HepG2 (cell line): ENCODE measurements around the gene ATP6V1G3. TPM values are rescaled to one million over a fixed set of nuclear protein-coding genes. Genes with fewer than 3 reads are reported as not detected.

Source experiments
- ATAC-seq: fragments of 200-7000 bp; cut with Tn5 transposase; 3 replicates; pipeline ENCODE4 v1.9.1; 2020; ENCODE audit warnings: mild to moderate bottlenecking, moderate library complexity
- BruUV-seq: library from RNA; stranded (reverse); fragments of 400-500 nt; replicated peaks from 2 replicates; lab custom pipeline; 2021; lab: Mats Ljungman, UMichigan
- CTCF ChIA-PET: fragments of 300-600 bp; formaldehyde crosslinking; extraction: SDS; loops from one replicate; lab custom pipeline; 2021; ENCODE audit warnings: low total read pairs, inconsistent platforms, low intra/inter-chr PET ratio; lab: Yijun Ruan, JAX
- POLR2A ChIA-PET: fragments of 350-600 bp; sonication (Branson Sonifier 250); formaldehyde crosslinking; loops from one replicate; lab custom pipeline; 2020; ENCODE audit warnings: antibody characterized with exemption, inconsistent platforms; lab: Yijun Ruan, JAX
- DNase-seq: peaks from one replicate; pipeline ENCODE4 v3.0.0-alpha.2; 2015; ENCODE audit warnings: low spot score
- FAIRE-seq: peaks from 3 replicates; lab custom pipeline; 2011; peaks lifted over from hg19 to GRCh38; lab: Jason Lieb, UNC
- H2AFZ ChIP-seq: one replicate; pipeline ENCODE4 v1.6.1; 2011; ENCODE audit warnings: low read length, inconsistent platforms
- H3K27ac ChIP-seq: fragments of 300-600 bp; 3 replicates; pipeline ENCODE4 v1.8.0; 2011; ENCODE audit warnings: mixed run types, mild to moderate bottlenecking, mixed read lengths, low read length, inconsistent platforms; ENCODE audit not compliant: insufficient read depth; ENCODE audit errors: extremely low read length
- H3K27me3 ChIP-seq, 2 experiments: fragments of 200-600 bp in 1 of 2; 2 replicates in 1 of 2; 3 replicates in 1 of 2; pipeline versions ENCODE4 v1.6.0 to v1.8.0; 2011; ENCODE audit warnings: low read length in 2 of 2, mild to moderate bottlenecking in 2 of 2, moderate library complexity in 2 of 2, inconsistent platforms in 1 of 2; ENCODE audit not compliant: insufficient read depth in 2 of 2, control insufficient read depth in 1 of 2
- H3K36me3 ChIP-seq, 2 experiments: fragments of 200-600 bp in 1 of 2; replicated peaks in 1 of 2; 2 replicates in 1 of 2; 3 replicates in 1 of 2; pipeline versions ENCODE4 v1.5.1 to v1.8.0; 2011; ENCODE audit warnings: low read length in 2 of 2, inconsistent platforms in 1 of 2; ENCODE audit not compliant: insufficient read depth in 2 of 2, control insufficient read depth in 1 of 2
- H3K4me1 ChIP-seq: 2 replicates; pipeline ENCODE4 v1.5.1; 2012; ENCODE audit warnings: low read length, inconsistent platforms; ENCODE audit not compliant: insufficient read depth
- H3K4me2 ChIP-seq: 2 replicates; pipeline ENCODE4 v1.6.0; 2011; ENCODE audit warnings: low read depth, low read length, inconsistent platforms
- H3K4me3 ChIP-seq, 3 experiments: fragments of 200-600 bp in 1 of 3; sonication (generic), shearing (Covaris generic) in 1 of 3; replicated peaks in 1 of 3; 2 replicates each; pipeline ENCODE4 v1.5.1; 2011 to 2016; ENCODE audit warnings: low read length in 3 of 3, inconsistent platforms in 2 of 3, low read depth in 2 of 3, mild to moderate bottlenecking in 2 of 3, control low read depth in 1 of 3, mixed read lengths in 1 of 3; ENCODE audit not compliant: insufficient read depth in 1 of 3
- H3K79me2 ChIP-seq: one replicate; pipeline ENCODE4 v1.6.1; 2011; ENCODE audit warnings: low read length, inconsistent platforms; ENCODE audit not compliant: insufficient read depth
- H3K9ac ChIP-seq: 2 replicates; pipeline ENCODE4 v1.6.0; 2011; ENCODE audit warnings: mild to moderate bottlenecking, low read depth, low read length, inconsistent platforms; ENCODE audit not compliant: insufficient read depth
- H3K9me3 ChIP-seq: 2 replicates; pipeline ENCODE4 v1.5.1; 2012; ENCODE audit warnings: mild to moderate bottlenecking, low read length
- H4K20me1 ChIP-seq: 2 replicates; pipeline ENCODE4 v1.6.0; 2011; ENCODE audit warnings: inconsistent platforms, mild to moderate bottlenecking, low read length, moderate library complexity; ENCODE audit not compliant: insufficient read depth
- DMAP1 ChIP-seq: IDR thresholded peaks from 2 replicates; pipeline ENCODE4 v1.6.1; 2016
- FOXJ3 ChIP-seq: sonication (generic); formaldehyde crosslinking; IDR thresholded peaks from 2 replicates; pipeline ENCODE4 v1.4.0; 2020; ENCODE audit warnings: missing genetic modification reagents, mild to moderate bottlenecking, borderline replicate concordance
- HCFC1 ChIP-seq: fragments of 150-350 bp; IDR thresholded peaks from 2 replicates; pipeline ENCODE4 v1.6.1; 2014; ENCODE audit warnings: low read depth, low read length
- KDM5A ChIP-seq: fragments of 200-600 bp; sonication (generic); IDR thresholded peaks from 2 replicates; pipeline ENCODE4 v1.7.0; 2018; ENCODE audit warnings: antibody characterized with exemption, mild to moderate bottlenecking, low read length, borderline replicate concordance
- KDM6A ChIP-seq: IDR thresholded peaks from 2 replicates; pipeline ENCODE4 v1.6.1; 2016; ENCODE audit warnings: low read depth
- MIXL1 ChIP-seq: IDR thresholded peaks from 2 replicates; pipeline ENCODE4 v1.6.1; 2016
- NFE2L2 ChIP-seq: fragments of 150-350 bp; IDR thresholded peaks from 2 replicates; pipeline ENCODE4 v1.6.1; 2014; ENCODE audit warnings: low read length
- PAX8 ChIP-seq: sonication (generic); formaldehyde crosslinking; IDR thresholded peaks from 2 replicates; pipeline ENCODE4 v1.8.0; 2022; ENCODE audit warnings: mild to moderate bottlenecking, missing genetic modification reagents, borderline replicate concordance
- RFX1 ChIP-seq: fragments of 450-650 bp; IDR thresholded peaks from 2 replicates; pipeline ENCODE4 v1.6.1; 2017
- SETDB1 ChIP-seq: sonication (generic); formaldehyde crosslinking; IDR thresholded peaks from 2 replicates; pipeline ENCODE4 v1.5.1; 2020; ENCODE audit warnings: missing genetic modification reagents, mild to moderate bottlenecking, borderline replicate concordance
- SYNCRIP ChIP-seq: fragments of 200-400 bp; formaldehyde crosslinking; IDR thresholded peaks from 2 replicates; pipeline ENCODE4 v1.6.1; 2018; ENCODE audit warnings: mild to moderate bottlenecking, low read depth, low read length; ENCODE audit not compliant: insufficient read depth
- ZNF432 ChIP-seq: sonication (generic); formaldehyde crosslinking; IDR thresholded peaks from 2 replicates; pipeline ENCODE4 v1.5.0; 2020; ENCODE audit warnings: missing genetic modification reagents, mild to moderate bottlenecking, borderline replicate concordance
- ZNF44 ChIP-seq: sonication (generic); formaldehyde crosslinking; IDR thresholded peaks from 2 replicates; pipeline ENCODE4 v1.5.1; 2020; ENCODE audit warnings: mild to moderate bottlenecking, missing genetic modification reagents
- ZNF484 ChIP-seq: sonication (generic); formaldehyde crosslinking; IDR thresholded peaks from 2 replicates; pipeline ENCODE4 v1.5.1; 2020; ENCODE audit warnings: mild to moderate bottlenecking, low read depth, missing genetic modification reagents, borderline replicate concordance
- ZNF510 ChIP-seq: sonication (generic); formaldehyde crosslinking; IDR thresholded peaks from 2 replicates; pipeline ENCODE4 v1.4.0; 2020; ENCODE audit warnings: low read depth, mild to moderate bottlenecking, missing genetic modification reagents
- ZNF562 ChIP-seq: sonication (generic); formaldehyde crosslinking; IDR thresholded peaks from 2 replicates; pipeline ENCODE4 v1.8.0; 2022; ENCODE audit warnings: missing genetic modification reagents, borderline replicate concordance
- WGBS: methylation state at CpG from one replicate; pipeline ENCODE4 v1.1.6; 2017; ENCODE audit warnings: low lambda C conversion rate; 5-methylcytosine and 5-hydroxymethylcytosine counted together
- in situ Hi-C: cut with HindIII; loops from 2 replicates; pipeline ENCODE4 v1.10.0; 2017; ENCODE audit warnings: low pct_unique_long_range_greater_than_20kb; ENCODE audit not compliant: extremely low pct_ligation_motif_present
- intact Hi-C: fragments of 100-400 bp; cut with micrococcal nuclease; formaldehyde crosslinking; loops from one replicate; pipeline ENCODE4 v1.10.0; 2022; ENCODE audit not compliant: unreplicated experiment
- polyA plus RNA-seq, 8 experiments: library from polyadenylated mRNA; depleted of rRNA in 3 of 8; stranded (reverse) in 7 of 8; unstranded in 1 of 8; fragments of >200 nt; fragmentation: Illumina TruSeq in 4 of 8; extraction: Trizol in 4 of 8; gene quantifications; 2 replicates each; pipeline versions ENCODE4 v1.2.1 to v1.2.3, GENCODE V29; 2011 to 2016; ENCODE audit warnings: low read depth in 4 of 8, missing spikeins in 1 of 8, mixed read lengths in 1 of 8; ENCODE audit not compliant: insufficient read depth in 1 of 8
- total RNA-seq, 5 experiments: library from RNA; depleted of rRNA; stranded (reverse); fragments of >200 nt; fragmentation: Illumina TruSeq; extraction: Trizol; gene quantifications; 2 replicates each; pipeline ENCODE4 v1.2.3, GENCODE V29; 2016; ENCODE audit warnings: low read depth in 1 of 5
- TF ChIP-seq, protein P1 (sequence below): sonication (generic); formaldehyde crosslinking; IDR thresholded peaks from 2 replicates; pipeline ENCODE4 v1.4.0; 2020; ENCODE audit warnings: mild to moderate bottlenecking, missing genetic modification reagents
- TF ChIP-seq, protein P2 (sequence below): sonication (generic); formaldehyde crosslinking; IDR thresholded peaks from one replicate; pipeline ENCODE4 v1.5.1; 2020; ENCODE audit warnings: mild to moderate bottlenecking, missing genetic modification reagents; ENCODE audit errors: not compliant biosample characterization

ATP6V1G3 gene
- total and polyA plus RNA-seq, 2 of the 13 experiments (the other 11 are each of a cell fraction or from before 2014, with no cell fraction given), result not detected

DNA sequence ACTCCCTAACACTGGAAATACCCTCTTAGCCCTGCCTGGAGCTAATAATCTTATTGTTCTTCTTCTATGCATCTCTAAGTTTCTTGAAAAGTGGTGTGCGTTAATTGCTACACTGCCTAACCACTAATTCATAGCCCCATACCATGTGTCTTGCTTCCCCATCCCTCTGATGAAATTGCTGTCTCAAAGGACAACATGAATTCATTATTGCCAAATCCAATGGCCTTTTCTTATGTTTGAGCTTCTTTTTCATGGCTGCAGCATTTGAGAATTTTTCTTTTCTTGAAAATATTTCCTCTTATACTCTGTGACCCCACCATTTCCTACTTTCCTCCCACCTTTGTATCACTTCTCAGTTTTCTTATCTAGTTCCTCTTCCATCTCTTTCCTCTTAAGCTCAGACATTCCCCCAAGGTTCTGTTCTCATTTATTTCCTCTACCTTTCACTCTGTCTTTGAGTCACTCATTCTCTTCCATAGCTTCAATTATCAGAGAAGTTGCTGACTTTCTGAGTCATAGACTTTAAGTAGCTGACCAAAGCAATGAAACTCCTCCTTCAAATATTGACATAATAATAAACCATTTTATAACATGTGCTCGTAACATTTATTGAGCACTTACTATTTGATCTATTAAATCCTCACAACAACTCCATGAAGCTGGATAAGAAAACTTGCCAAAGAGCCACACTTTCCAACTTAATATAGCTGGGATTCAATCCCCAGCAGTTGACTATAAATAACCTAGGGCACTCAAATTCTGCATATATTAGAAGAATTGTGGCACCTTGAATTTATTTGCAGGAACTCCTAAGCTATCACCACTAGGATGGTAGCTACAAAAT, 35.5 kb upstream of the ATP6V1G3 start:
- ChIA-PET POLR2A (no interaction called here), CTCF (no interaction called here)
- intact Hi-C loops (no loop called here), in situ Hi-C loops (no loop called here)
- H3K9ac ChIP-seq, result no peak overlapping the region
- H3K36me3 ChIP-seq, result no peaks in the 10 kb centered on the region
- H3K79me2 ChIP-seq, result no peaks in the 10 kb centered on the region
- H3K4me3 ChIP-seq, result no peak overlapping the region
- H3K4me2 ChIP-seq, result no peak overlapping the region
- TF ChIP-seq HCFC1 (no peak), ZNF44 (no peak), ZNF510 (CRISPR knock-in tag) (no peak), KDM6A (CRISPR knock-in tag) (no peak), KDM5A (no peak), DMAP1 (CRISPR knock-in tag) (no peak), ZNF432 (no peak), MIXL1 (no peak), RFX1 (no peak), NFE2L2 (no peak), SYNCRIP (no peak), PAX8 (CRISPR knock-in tag) (no peak), ZNF484 (CRISPR knock-in tag) (no peak), ZNF562 (no peak), SETDB1 (no peak), FOXJ3 (CRISPR knock-in tag) (no peak)
- TF ChIP-seq, protein P1, sequence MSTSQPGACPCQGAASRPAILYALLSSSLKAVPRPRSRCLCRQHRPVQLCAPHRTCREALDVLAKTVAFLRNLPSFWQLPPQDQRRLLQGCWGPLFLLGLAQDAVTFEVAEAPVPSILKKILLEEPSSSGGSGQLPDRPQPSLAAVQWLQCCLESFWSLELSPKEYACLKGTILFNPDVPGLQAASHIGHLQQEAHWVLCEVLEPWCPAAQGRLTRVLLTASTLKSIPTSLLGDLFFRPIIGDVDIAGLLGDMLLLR (CRISPR knock-in tag), result no peak
- TF ChIP-seq, protein P2, sequence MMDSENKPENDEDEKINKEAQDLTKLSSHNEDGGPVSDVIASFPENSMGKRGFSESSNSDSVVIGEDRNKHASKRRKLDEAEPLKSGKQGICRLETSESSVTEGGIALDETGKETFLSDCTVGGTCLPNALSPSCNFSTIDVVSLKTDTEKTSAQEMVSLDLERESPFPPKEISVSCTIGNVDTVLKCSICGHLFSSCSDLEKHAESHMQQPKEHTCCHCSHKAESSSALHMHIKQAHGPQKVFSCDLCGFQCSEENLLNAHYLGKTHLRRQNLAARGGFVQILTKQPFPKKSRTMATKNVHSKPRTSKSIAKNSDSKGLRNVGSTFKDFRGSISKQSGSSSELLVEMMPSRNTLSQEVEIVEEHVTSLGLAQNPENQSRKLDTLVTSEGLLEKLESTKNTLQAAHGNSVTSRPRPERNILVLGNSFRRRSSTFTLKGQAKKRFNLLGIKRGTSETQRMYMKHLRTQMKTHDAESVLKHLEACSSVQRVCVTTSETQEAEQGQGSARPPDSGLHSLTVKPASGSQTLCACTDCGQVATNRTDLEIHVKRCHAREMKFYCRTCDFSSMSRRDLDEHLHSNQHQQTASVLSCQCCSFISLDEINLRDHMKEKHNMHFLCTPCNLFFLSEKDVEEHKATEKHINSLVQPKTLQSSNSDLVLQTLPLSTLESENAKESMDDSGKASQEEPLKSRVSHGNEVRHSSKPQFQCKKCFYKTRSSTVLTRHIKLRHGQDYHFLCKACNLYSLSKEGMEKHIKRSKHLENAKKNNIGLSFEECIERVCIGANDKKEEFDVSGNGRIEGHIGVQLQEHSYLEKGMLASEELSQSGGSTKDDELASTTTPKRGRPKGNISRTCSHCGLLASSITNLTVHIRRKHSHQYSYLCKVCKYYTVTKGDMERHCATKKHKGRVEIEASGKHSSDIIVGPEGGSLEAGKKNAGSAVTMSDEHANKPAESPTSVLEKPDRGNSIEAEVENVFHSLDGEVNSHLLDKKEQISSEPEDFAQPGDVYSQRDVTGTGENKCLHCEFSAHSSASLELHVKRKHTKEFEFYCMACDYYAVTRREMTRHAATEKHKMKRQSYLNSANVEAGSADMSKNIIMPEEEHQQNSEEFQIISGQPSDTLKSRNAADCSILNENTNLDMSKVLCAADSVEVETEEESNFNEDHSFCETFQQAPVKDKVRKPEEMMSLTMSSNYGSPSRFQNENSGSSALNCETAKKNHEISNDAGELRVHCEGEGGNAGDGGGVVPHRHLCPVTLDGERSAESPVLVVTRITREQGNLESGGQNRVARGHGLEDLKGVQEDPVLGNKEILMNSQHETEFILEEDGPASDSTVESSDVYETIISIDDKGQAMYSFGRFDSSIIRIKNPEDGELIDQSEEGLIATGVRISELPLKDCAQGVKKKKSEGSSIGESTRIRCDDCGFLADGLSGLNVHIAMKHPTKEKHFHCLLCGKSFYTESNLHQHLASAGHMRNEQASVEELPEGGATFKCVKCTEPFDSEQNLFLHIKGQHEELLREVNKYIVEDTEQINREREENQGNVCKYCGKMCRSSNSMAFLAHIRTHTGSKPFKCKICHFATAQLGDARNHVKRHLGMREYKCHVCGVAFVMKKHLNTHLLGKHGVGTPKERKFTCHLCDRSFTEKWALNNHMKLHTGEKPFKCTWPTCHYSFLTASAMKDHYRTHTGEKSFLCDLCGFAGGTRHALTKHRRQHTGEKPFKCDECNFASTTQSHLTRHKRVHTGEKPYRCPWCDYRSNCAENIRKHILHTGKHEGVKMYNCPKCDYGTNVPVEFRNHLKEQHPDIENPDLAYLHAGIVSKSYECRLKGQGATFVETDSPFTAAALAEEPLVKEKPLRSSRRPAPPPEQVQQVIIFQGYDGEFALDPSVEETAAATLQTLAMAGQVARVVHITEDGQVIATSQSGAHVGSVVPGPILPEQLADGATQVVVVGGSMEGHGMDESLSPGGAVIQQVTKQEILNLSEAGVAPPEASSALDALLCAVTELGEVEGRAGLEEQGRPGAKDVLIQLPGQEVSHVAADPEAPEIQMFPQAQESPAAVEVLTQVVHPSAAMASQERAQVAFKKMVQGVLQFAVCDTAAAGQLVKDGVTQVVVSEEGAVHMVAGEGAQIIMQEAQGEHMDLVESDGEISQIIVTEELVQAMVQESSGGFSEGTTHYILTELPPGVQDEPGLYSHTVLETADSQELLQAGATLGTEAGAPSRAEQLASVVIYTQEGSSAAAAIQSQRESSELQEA (CRISPR knock-in tag), result no peak
- H3K27ac ChIP-seq, result no peak overlapping the region
- DNase-seq (no peak), ATAC-seq (no peak), FAIRE-seq (no peak)
- BruUV-seq, result no TSS peak
- H4K20me1 ChIP-seq, result no peaks in the 10 kb centered on the region
- no peaks in the 10 kb centered on the region for H3K4me1 ChIP-seq
- H3K27me3 ChIP-seq, result no peaks in the 10 kb centered on the region
- no peaks in the 10 kb centered on the region for H3K9me3 ChIP-seq
- H2AFZ ChIP-seq, result no peak overlapping the region
- 33% methylated on average over 2 of the region's 2 CpGs for WGBS
